HepG2 (cell line): ENCODE data around the gene ELF1.

Source experiments
- BCL3 ChIP-seq: sonication (generic); formaldehyde crosslinking; IDR thresholded peaks from 2 replicates; pipeline ENCODE4 v1.5.1; 2020; ENCODE audit warnings: mild to moderate bottlenecking, missing genetic modification reagents, moderate library complexity
- FOSL2 ChIP-seq: sonication (generic); formaldehyde crosslinking; IDR thresholded peaks from 2 replicates; pipeline ENCODE4 v1.4.0; 2020; ENCODE audit warnings: missing genetic modification reagents
- NR2C2 ChIP-seq: sonication (generic); formaldehyde crosslinking; IDR thresholded peaks from 2 replicates; pipeline ENCODE4 v1.4.0; 2020; ENCODE audit warnings: missing genetic modification reagents, mild to moderate bottlenecking, moderate library complexity, borderline replicate concordance
- POLR2AphosphoS5 ChIP-seq: IDR thresholded peaks from 2 replicates; pipeline ENCODE4 v1.6.1; 2012; ENCODE audit warnings: low read depth, low read length
- TMF1 ChIP-seq: sonication (generic); formaldehyde crosslinking; IDR thresholded peaks from 2 replicates; pipeline ENCODE4 v1.8.1; 2022; ENCODE audit warnings: low read depth, missing genetic modification reagents
- ZBTB34 ChIP-seq: sonication (generic); formaldehyde crosslinking; IDR thresholded peaks from 2 replicates; pipeline ENCODE4 v1.8.0; 2022; ENCODE audit warnings: mild to moderate bottlenecking, missing genetic modification reagents
- ZKSCAN5 ChIP-seq: sonication (generic); formaldehyde crosslinking; IDR thresholded peaks from 2 replicates; pipeline ENCODE4 v1.5.1; 2020; ENCODE audit warnings: mild to moderate bottlenecking, missing genetic modification reagents
- ZNF275 ChIP-seq: sonication (generic); formaldehyde crosslinking; IDR thresholded peaks from 2 replicates; pipeline ENCODE4 v1.8.0; 2022; ENCODE audit warnings: missing genetic modification reagents, mild to moderate bottlenecking, inconsistent platforms, borderline replicate concordance
- ZNF468 ChIP-seq: sonication (generic); formaldehyde crosslinking; IDR thresholded peaks from 2 replicates; pipeline ENCODE4 v1.8.0; 2022; ENCODE audit warnings: mild to moderate bottlenecking, moderate library complexity, missing genetic modification reagents

GRCh38 chr13:41006978-41007743 is 12.0 kb downstream of the ELF1 start:
- TF ChIP-seq FOSL2 (CRISPR knock-in tag), result no peak
- no peak for TF ChIP-seq NR2C2 (CRISPR knock-in tag)
- no peak for TF ChIP-seq ZNF275 (CRISPR knock-in tag)
- TF ChIP-seq ZBTB34 (CRISPR knock-in tag), result no peak
- TF ChIP-seq TMF1, result no peak
- TF ChIP-seq ZKSCAN5 (CRISPR knock-in tag), result no peak
- no peak for TF ChIP-seq POLR2AphosphoS5
- TF ChIP-seq ZNF468, result no peak
- TF ChIP-seq BCL3 (CRISPR knock-in tag), result no peak
